ENCODE data around the gene GBP7. TPM values are rescaled to one million over a fixed set of nuclear protein-coding genes. Genes with fewer than 3 reads are reported as not detected.

The GBP7 gene
- total RNA-seq, 1 experiment from 2014 or later: not detected

DNA sequence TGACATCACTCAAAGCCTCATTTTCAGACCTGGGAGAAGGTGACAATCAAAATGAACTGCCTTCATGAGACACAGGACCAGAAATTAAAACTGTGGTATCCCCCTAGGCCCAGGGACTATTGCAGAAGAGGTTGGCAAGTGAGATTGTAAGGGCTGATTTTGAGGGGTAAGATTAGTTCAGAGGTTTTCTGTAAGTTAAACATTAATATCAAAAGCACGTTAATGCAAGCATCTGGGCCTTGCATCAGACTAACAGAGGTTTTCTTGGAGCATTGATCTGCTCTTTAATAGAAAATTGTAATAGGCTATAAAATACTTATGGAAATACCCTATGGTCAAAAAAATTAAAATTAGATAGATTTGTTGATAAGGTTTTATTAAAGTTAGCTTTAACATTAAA, 37.5 kb upstream of the GBP7 start:
- no peak overlapping the region for H3K27ac ChIP-seq
- no peak overlapping the region for H3K4me3 ChIP-seq
- no peaks in the 10 kb centered on the region for H3K27me3 ChIP-seq (ENCODE audit: insufficient read depth, low read depth)
- no peaks in the 10 kb centered on the region for H4K20me1 ChIP-seq (ENCODE audit: insufficient read depth)
- TF ChIP-seq EZH2 (IDR thresholded peaks at IDR 0.05; ENCODE audit: low read depth): no peak
- TF ChIP-seq, protein P1, sequence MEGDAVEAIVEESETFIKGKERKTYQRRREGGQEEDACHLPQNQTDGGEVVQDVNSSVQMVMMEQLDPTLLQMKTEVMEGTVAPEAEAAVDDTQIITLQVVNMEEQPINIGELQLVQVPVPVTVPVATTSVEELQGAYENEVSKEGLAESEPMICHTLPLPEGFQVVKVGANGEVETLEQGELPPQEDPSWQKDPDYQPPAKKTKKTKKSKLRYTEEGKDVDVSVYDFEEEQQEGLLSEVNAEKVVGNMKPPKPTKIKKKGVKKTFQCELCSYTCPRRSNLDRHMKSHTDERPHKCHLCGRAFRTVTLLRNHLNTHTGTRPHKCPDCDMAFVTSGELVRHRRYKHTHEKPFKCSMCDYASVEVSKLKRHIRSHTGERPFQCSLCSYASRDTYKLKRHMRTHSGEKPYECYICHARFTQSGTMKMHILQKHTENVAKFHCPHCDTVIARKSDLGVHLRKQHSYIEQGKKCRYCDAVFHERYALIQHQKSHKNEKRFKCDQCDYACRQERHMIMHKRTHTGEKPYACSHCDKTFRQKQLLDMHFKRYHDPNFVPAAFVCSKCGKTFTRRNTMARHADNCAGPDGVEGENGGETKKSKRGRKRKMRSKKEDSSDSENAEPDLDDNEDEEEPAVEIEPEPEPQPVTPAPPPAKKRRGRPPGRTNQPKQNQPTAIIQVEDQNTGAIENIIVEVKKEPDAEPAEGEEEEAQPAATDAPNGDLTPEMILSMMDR (conservative IDR thresholded peaks at IDR 0.05): no peak
- H3K4me2 ChIP-seq: no peak overlapping the region
- peak in 1 of 2 experiments; percentile 4 for DNase-seq
- peaks cover 11% of the 10 kb centered on the region; the same call in 1 of the 2 replicates for H3K9me3 ChIP-seq (ENCODE audit: insufficient read depth, low read depth)
- no peaks in the 10 kb centered on the region for H3F3A ChIP-seq (ENCODE audit: insufficient read depth, low read depth)
- no peaks in the 10 kb centered on the region for H3K79me2 ChIP-seq (ENCODE audit: low read depth)
- no peaks in the 10 kb centered on the region for H3K9me2 ChIP-seq (ENCODE audit: insufficient read depth)
- intact Hi-C loops (cut with micrococcal nuclease; ENCODE audit: unreplicated experiment): no loop called here
- ChIA-PET POLR2A (ENCODE audit: unreplicated experiment) (no interaction called here), CTCF (no interaction called here)
- H2AFZ ChIP-seq: no peak overlapping the region
- no peaks in the 10 kb centered on the region for H3K36me3 ChIP-seq (ENCODE audit: low read depth)
- no peaks in the 10 kb centered on the region for H3K4me1 ChIP-seq (replicated peaks; ENCODE audit: insufficient read depth)
- no TSS peak for BruUV-seq (replicated peaks)

DNA sequence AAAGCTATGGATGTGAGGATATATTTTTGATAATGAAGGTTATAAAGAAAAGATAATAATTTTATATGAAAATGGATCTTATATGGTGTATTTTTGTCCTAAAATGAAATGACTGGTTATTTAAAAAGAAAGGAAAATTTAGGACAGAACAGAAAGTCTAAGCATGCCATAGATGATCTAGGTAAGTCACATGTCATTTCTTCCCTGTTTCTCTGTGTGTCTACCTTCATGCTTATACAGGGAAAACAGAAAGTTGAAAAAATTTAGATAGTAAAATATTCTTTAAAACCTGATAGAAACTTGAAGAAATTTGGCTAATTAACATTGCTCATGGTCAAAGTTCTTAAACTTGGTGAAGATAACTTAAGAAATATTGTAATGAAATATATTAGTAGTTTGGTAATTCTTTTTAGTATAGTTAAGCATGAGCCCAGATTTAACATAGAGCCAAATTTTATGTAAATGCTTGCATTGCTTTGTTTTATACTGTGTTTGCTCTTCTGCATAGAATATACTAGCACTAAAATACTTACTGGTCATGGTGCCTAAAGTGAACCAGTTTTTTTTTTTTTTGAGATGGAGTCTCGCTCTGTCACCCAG, 35.3 kb upstream of the GBP7 start:
- H3K9me3 ChIP-seq (ENCODE audit: insufficient read depth, low read depth): peaks cover 11% of the 10 kb centered on the region; the same call in 1 of the 2 replicates
- no peaks in the 10 kb centered on the region for H4K20me1 ChIP-seq (ENCODE audit: insufficient read depth)
- H3K4me1 ChIP-seq (replicated peaks; ENCODE audit: insufficient read depth): no peaks in the 10 kb centered on the region
- CTCF ChIA-PET: no interaction called here
- H2AFZ ChIP-seq: no peak overlapping the region
- H3F3A ChIP-seq (ENCODE audit: insufficient read depth, low read depth): no peaks in the 10 kb centered on the region
- H3K27ac ChIP-seq: no peak overlapping the region
- no peak overlapping the region for H3K4me2 ChIP-seq
- intact Hi-C loops (cut with micrococcal nuclease; ENCODE audit: unreplicated experiment): no loop called here
- POLR2A ChIA-PET (ENCODE audit: unreplicated experiment): interaction anchor here (0.7 kb wide), 1 partner anchor 189 kb away, joined by 3 read pairs; no protein-coding TSS in a partner anchor
- TF ChIP-seq EZH2 (IDR thresholded peaks at IDR 0.05; ENCODE audit: low read depth): no peak
- TF ChIP-seq, protein P1 (conservative IDR thresholded peaks at IDR 0.05): no peak
- no peaks in the 10 kb centered on the region for H3K9me2 ChIP-seq (ENCODE audit: insufficient read depth)
- H3K4me3 ChIP-seq: no peak overlapping the region
- no peaks in the 10 kb centered on the region for H3K36me3 ChIP-seq (ENCODE audit: low read depth)
- H3K27me3 ChIP-seq (ENCODE audit: insufficient read depth, low read depth): no peaks in the 10 kb centered on the region
- no peak for DNase-seq
- H3K79me2 ChIP-seq (ENCODE audit: low read depth): no peaks in the 10 kb centered on the region
- no TSS peak for BruUV-seq (replicated peaks)

DNA sequence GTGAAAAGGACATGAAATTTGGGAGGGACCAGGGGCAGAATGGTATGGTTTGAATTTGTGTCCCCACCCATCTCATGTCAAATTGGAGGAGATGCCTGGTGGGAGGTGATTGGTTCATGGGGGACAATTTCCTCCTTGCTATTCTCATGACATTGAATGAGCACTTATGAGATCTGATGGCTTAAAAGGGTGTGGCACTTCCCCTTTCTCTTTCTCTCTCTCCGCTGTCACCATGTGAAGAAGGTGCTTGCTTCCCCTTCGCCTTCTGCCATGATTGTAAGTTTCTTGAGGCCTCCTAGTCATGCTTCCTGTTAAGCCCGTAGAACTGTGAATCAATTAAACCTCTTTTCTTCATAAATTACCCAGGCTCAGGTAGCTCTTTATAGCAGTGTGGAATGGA, 30.6 kb upstream of the GBP7 start:
- Histone ChIP-seq H3K36me3 (ENCODE audit: low read depth) (no peaks in the 10 kb centered on the region), H2AFZ (no peak overlapping the region), H3K9me3 (ENCODE audit: insufficient read depth, low read depth) (peaks cover 5% of the 10 kb centered on the region; the same call in 1 of the 2 replicates), H3K9me2 (ENCODE audit: insufficient read depth) (no peaks in the 10 kb centered on the region), H3K4me2 (no peak overlapping the region), H3F3A (ENCODE audit: insufficient read depth, low read depth) (no peaks in the 10 kb centered on the region), H3K27me3 (ENCODE audit: insufficient read depth, low read depth) (no peaks in the 10 kb centered on the region), H3K4me1 (replicated peaks; ENCODE audit: insufficient read depth) (no peaks in the 10 kb centered on the region), H3K4me3 (no peak overlapping the region), H4K20me1 (ENCODE audit: insufficient read depth) (no peaks in the 10 kb centered on the region), H3K27ac (no peak overlapping the region), H3K79me2 (ENCODE audit: low read depth) (no peaks in the 10 kb centered on the region)
- no peak for DNase-seq
- TF ChIP-seq, protein P1 (conservative IDR thresholded peaks at IDR 0.05): no peak
- no peak for TF ChIP-seq EZH2 (IDR thresholded peaks at IDR 0.05; ENCODE audit: low read depth)
- BruUV-seq (replicated peaks): no TSS peak
- intact Hi-C loops (cut with micrococcal nuclease; ENCODE audit: unreplicated experiment): no loop called here
- POLR2A ChIA-PET (ENCODE audit: unreplicated experiment): no interaction called here
- CTCF ChIA-PET: no interaction called here
